Natural killer cell (primary cell): Measurements from ENCODE around the gene KDM4C. TPM values are rescaled to one million over a fixed set of nuclear protein-coding genes. Genes with fewer than 3 reads are reported as not detected.
A peak's percentile ranks its signal among the peaks of the same experiment; 100 is the strongest.

Experiments
- ATAC-seq, 3 donors: fragments of 150-1000 bp in 2 of 3; fragments of 200-7000 bp in 1 of 3; cut with Tn5 transposase; 1 replicate in 1 of 3; 2 replicates in 2 of 3; pipeline ENCODE4 v1.10.0; 2021; ENCODE audit warnings: mild to moderate bottlenecking in 2 of 3, moderate library complexity in 2 of 3
- DNase-seq, 2 donors: peaks; one replicate each; pipeline versions ENCODE4 v3.0.0 to v3.0.0-alpha.2; 2013 to 2021; ENCODE audit warnings: mixed read lengths in 1 of 2
- H3K27ac ChIP-seq: one replicate; pipeline ENCODE4 v1.5.1; 2013; ENCODE audit warnings: mild to moderate bottlenecking, low read length
- H3K27me3 ChIP-seq: one replicate; pipeline ENCODE4 v1.6.1; 2013; ENCODE audit warnings: low read length; ENCODE audit not compliant: control insufficient read depth, insufficient read depth
- H3K36me3 ChIP-seq: one replicate; pipeline ENCODE4 v1.6.1; 2013; ENCODE audit warnings: low read length; ENCODE audit not compliant: control insufficient read depth, insufficient read depth
- H3K4me1 ChIP-seq: one replicate; pipeline ENCODE4 v1.6.1; 2013; ENCODE audit warnings: low read length; ENCODE audit not compliant: control insufficient read depth, insufficient read depth
- H3K4me3 ChIP-seq: one replicate; pipeline ENCODE4 v1.5.1; 2013; ENCODE audit warnings: low read length
- H3K9me3 ChIP-seq: one replicate; pipeline ENCODE4 v1.6.1; 2013; ENCODE audit warnings: low read length; ENCODE audit not compliant: control insufficient read depth, insufficient read depth
- H3K27ac Mint-ChIP-seq, 2 donors: one replicate each; pipeline ENCODE4 v1.8.0; 2022; ENCODE audit warnings: mild to moderate bottlenecking in 2 of 2, mixed read lengths in 2 of 2, moderate library complexity in 1 of 2
- H3K27me3 Mint-ChIP-seq, 2 donors: one replicate each; pipeline ENCODE4 v1.8.0; 2022; ENCODE audit warnings: low read depth in 2 of 2, mixed read lengths in 2 of 2
- H3K36me3 Mint-ChIP-seq: one replicate; pipeline ENCODE4 v1.8.0; 2022; ENCODE audit warnings: mixed read lengths
- H3K4me1 Mint-ChIP-seq, 2 donors: one replicate each; pipeline ENCODE4 v1.8.0; 2022; ENCODE audit warnings: mixed read lengths in 2 of 2
- H3K4me3 Mint-ChIP-seq: one replicate; pipeline ENCODE4 v1.8.0; 2022; ENCODE audit warnings: mild to moderate bottlenecking, moderate library complexity, mixed read lengths
- H3K9me3 Mint-ChIP-seq, 2 donors: one replicate each; pipeline ENCODE4 v1.8.0; 2022; ENCODE audit warnings: mixed read lengths in 2 of 2
- CTCF ChIP-seq: fragments of 200-600 bp; IDR thresholded peaks from one replicate; pipeline ENCODE4 v1.8.0; 2022; ENCODE audit warnings: antibody characterized with exemption
- WGBS: methylation state at CpG from one replicate; pipeline ENCODE4 v1.1.7; 2013; ENCODE audit warnings: missing lambda C conversion rate; ENCODE audit not compliant: insufficient coverage; 5-methylcytosine and 5-hydroxymethylcytosine counted together
- intact Hi-C: fragments of 100-400 bp; cut with micrococcal nuclease; formaldehyde crosslinking; loops from one replicate; pipeline ENCODE4 v1.14.2; 2022
- total RNA-seq, 4 donors: library from RNA; stranded (reverse); fragments of 120-200 nt in 1 of 4; gene quantifications; one replicate each; pipeline versions ENCODE4 v1.2.3 to v1.2.4, GENCODE V29; 2013 to 2022

The KDM4C gene
- total RNA-seq, 3 donors from 2014 or later (not counting 1 experiment from before 2014, with no cell fraction given), result 115 to 137 (median 116) TPM

GRCh38 chr9:6924988-6925563 lies 167.3 kb downstream of the KDM4C start:
- no peaks in the 10 kb centered on the region for H3K27me3 Mint-ChIP-seq
- H3K36me3 Mint-ChIP-seq, result no peaks in the 10 kb centered on the region
- no peak overlapping the region for H3K27ac Mint-ChIP-seq
- Histone ChIP-seq H3K27me3 (no peaks in the 10 kb centered on the region), H3K9me3 (no peaks in the 10 kb centered on the region), H3K4me3 (no peak overlapping the region), H3K36me3 (no peaks in the 10 kb centered on the region), H3K4me1 (no peaks in the 10 kb centered on the region), H3K27ac (no peak overlapping the region)
- H3K9me3 Mint-ChIP-seq, result no peaks in the 10 kb centered on the region
- intact Hi-C loops, result no loop called here
- no peak overlapping the region for H3K4me3 Mint-ChIP-seq
- no peak for DNase-seq
- no peak for ATAC-seq
- peaks cover 61 to 85% of the 10 kb centered on the region in 2 donors for H3K4me1 Mint-ChIP-seq
- 88% methylated on average over 8 of the region's 8 CpGs for WGBS
- no peak for TF ChIP-seq CTCF

GRCh38 chr9:6925836-6926235 lies 168.1 kb downstream of the KDM4C start:
- H3K4me1 Mint-ChIP-seq, result peaks cover 58 to 80% of the 10 kb centered on the region in 2 donors
- DNase-seq, result no peak

GRCh38 chr9:6926436-6926835 lies 168.7 kb downstream of the KDM4C start:
- Mint-ChIP-seq H3K4me1 (peaks cover 56 to 74% of the 10 kb centered on the region in 2 donors), H3K4me3 (no peak overlapping the region), H3K36me3 (no peaks in the 10 kb centered on the region), H3K27me3 (no peaks in the 10 kb centered on the region), H3K9me3 (no peaks in the 10 kb centered on the region), H3K27ac (no peak overlapping the region)
- no peaks in the 10 kb centered on the region for H3K36me3 ChIP-seq
- 96% methylated on average over 4 of the region's 4 CpGs for WGBS
- intact Hi-C loops, result no loop called here
- H3K27me3 ChIP-seq, result no peaks in the 10 kb centered on the region
- no peak overlapping the region for H3K4me3 ChIP-seq
- no peak for TF ChIP-seq CTCF
- H3K4me1 ChIP-seq, result no peaks in the 10 kb centered on the region
- no peak overlapping the region for H3K27ac ChIP-seq
- no peaks in the 10 kb centered on the region for H3K9me3 ChIP-seq
- DNase-seq, result no peak
- ATAC-seq, result no peak

More at GRCh38 chr9:6925836-6926235, 168.1 kb downstream of the KDM4C start:
- H3K27me3 Mint-ChIP-seq, result no peaks in the 10 kb centered on the region
- H3K4me1 ChIP-seq, result no peaks in the 10 kb centered on the region
- H3K4me3 ChIP-seq, result no peak overlapping the region
- no peak overlapping the region for H3K4me3 Mint-ChIP-seq
- no peaks in the 10 kb centered on the region for H3K36me3 Mint-ChIP-seq
- 96% methylated on average over 12 of the region's 12 CpGs for WGBS
- H3K9me3 Mint-ChIP-seq, result no peaks in the 10 kb centered on the region
- no peak for TF ChIP-seq CTCF
- no peak overlapping the region for H3K27ac ChIP-seq
- no peaks in the 10 kb centered on the region for H3K36me3 ChIP-seq
- intact Hi-C loops, result no loop called here
- no peaks in the 10 kb centered on the region for H3K9me3 ChIP-seq
- no peak for ATAC-seq
- H3K27ac Mint-ChIP-seq, result no peak overlapping the region
- H3K27me3 ChIP-seq, result no peaks in the 10 kb centered on the region

GRCh38 chr9:6927838-6928237 lies 170.1 kb downstream of the KDM4C start:
- Mint-ChIP-seq H3K4me1 (peaks cover 62 to 80% of the 10 kb centered on the region in 2 donors), H3K27me3 (no peaks in the 10 kb centered on the region), H3K36me3 (no peaks in the 10 kb centered on the region), H3K9me3 (no peaks in the 10 kb centered on the region), H3K27ac (peak overlapping the region in 1 of 2 donors; percentile 17), H3K4me3 (no peak overlapping the region)
- H3K27ac ChIP-seq, result no peak overlapping the region
- H3K27me3 ChIP-seq, result no peaks in the 10 kb centered on the region
- TF ChIP-seq CTCF, result no peak
- H3K4me3 ChIP-seq, result no peak overlapping the region
- intact Hi-C loops, result no loop called here
- H3K4me1 ChIP-seq, result no peaks in the 10 kb centered on the region
- DNase-seq, result no peak
- ATAC-seq, result no peak
- no peaks in the 10 kb centered on the region for H3K9me3 ChIP-seq
- H3K36me3 ChIP-seq, result no peaks in the 10 kb centered on the region
- WGBS, result 83% methylated on average over 1 of the region's 1 CpG
